GM23338 (cell line): ENCODE measurements around the gene ERCC1. TPM values are rescaled to one million over a fixed set of nuclear protein-coding genes. Genes with fewer than 3 reads are reported as not detected.

Experiments
- ATAC-seq: fragments of 200-7000 bp; cut with Tn5 transposase; 3 replicates; pipeline ENCODE4 v1.9.1; 2020
- DNase-seq: peaks from one replicate; pipeline ENCODE4 v3.0.0-alpha.2; 2015; ENCODE audit warnings: low spot score
- H2AFZ ChIP-seq: fragments of 200-600 bp; sonication (generic); 2 replicates; pipeline ENCODE4 v1.8.0; 2016; ENCODE audit warnings: antibody characterized with exemption, mild to moderate bottlenecking, moderate library complexity
- H3F3A ChIP-seq: fragments of 200-600 bp; sonication (generic); replicated peaks from 2 replicates; pipeline ENCODE4 v1.8.0; 2017; ENCODE audit warnings: antibody characterized with exemption, mixed run types, low read depth
- H3K27ac ChIP-seq: fragments of 200-600 bp; sonication (generic); 2 replicates; pipeline ENCODE4 v1.6.1; 2016; ENCODE audit warnings: low read depth
- H3K27me3 ChIP-seq: fragments of 200-600 bp; sonication (generic); 2 replicates; pipeline ENCODE4 v1.8.0; 2016; ENCODE audit warnings: mild to moderate bottlenecking, mixed run types, moderate library complexity; ENCODE audit not compliant: insufficient read depth
- H3K36me3 ChIP-seq: fragments of 200-600 bp; sonication (generic); 2 replicates; pipeline ENCODE4 v1.8.0; 2016; ENCODE audit warnings: mild to moderate bottlenecking; ENCODE audit not compliant: insufficient read depth
- H3K4me1 ChIP-seq: fragments of 200-600 bp; sonication (generic); 2 replicates; pipeline ENCODE4 v1.8.0; 2016; ENCODE audit warnings: mild to moderate bottlenecking, moderate library complexity; ENCODE audit not compliant: insufficient read depth
- H3K4me2 ChIP-seq: fragments of 200-600 bp; sonication (generic); 2 replicates; pipeline ENCODE4 v1.7.1; 2017; ENCODE audit warnings: mixed run types
- H3K4me3 ChIP-seq: fragments of 200-600 bp; sonication (generic); 2 replicates; pipeline ENCODE4 v1.6.1; 2016; ENCODE audit warnings: mixed run types
- H3K79me2 ChIP-seq: fragments of 200-600 bp; sonication (generic); replicated peaks from 2 replicates; pipeline ENCODE4 v1.8.0; 2017; ENCODE audit warnings: mild to moderate bottlenecking; ENCODE audit not compliant: insufficient read depth
- H3K9me2 ChIP-seq: fragments of 200-600 bp; sonication (generic); 2 replicates; pipeline ENCODE4 v1.8.0; 2017; ENCODE audit not compliant: insufficient read depth
- H4K20me1 ChIP-seq: fragments of 200-600 bp; sonication (generic); replicated peaks from 2 replicates; pipeline ENCODE4 v1.8.0; 2017; ENCODE audit warnings: mild to moderate bottlenecking; ENCODE audit not compliant: insufficient read depth
- H3K27ac Mint-ChIP-seq: 2 replicates; pipeline ENCODE4 v1.8.0; 2020; ENCODE audit warnings: inconsistent platforms, mild to moderate bottlenecking, moderate library complexity, mixed read lengths
- H3K27me3 Mint-ChIP-seq: 3 replicates; pipeline ENCODE4 v1.8.0; 2022; ENCODE audit warnings: low read depth, mild to moderate bottlenecking, moderate library complexity, mixed read lengths, inconsistent platforms; ENCODE audit not compliant: insufficient read depth, poor library complexity
- H3K36me3 Mint-ChIP-seq: 3 replicates; pipeline ENCODE4 v1.8.0; 2021; ENCODE audit warnings: low read depth, mild to moderate bottlenecking, inconsistent platforms, moderate library complexity, mixed read lengths
- H3K4me1 Mint-ChIP-seq: 3 replicates; pipeline ENCODE4 v1.8.0; 2020; ENCODE audit warnings: mild to moderate bottlenecking, inconsistent platforms, mixed read lengths
- H3K4me3 Mint-ChIP-seq: 3 replicates; pipeline ENCODE4 v1.8.0; 2021; ENCODE audit warnings: moderate library complexity, mild to moderate bottlenecking, inconsistent platforms, mixed read lengths
- H3K9me3 Mint-ChIP-seq: 3 replicates; pipeline ENCODE4 v1.8.0; 2020; ENCODE audit warnings: moderate library complexity, mild to moderate bottlenecking, inconsistent platforms, mixed read lengths
- CREB1 ChIP-seq: fragments of 250-450 bp; sonication (Bioruptor Pico); IDR thresholded peaks from 2 replicates; pipeline ENCODE4 v1.5.0; 2020; ENCODE audit warnings: low read depth, mild to moderate bottlenecking, moderate library complexity
- CTCF ChIP-seq, 2 experiments: fragments of 200-600 bp in 1 of 2; sonication (generic) in 1 of 2; conservative IDR thresholded peaks; 2 replicates each; pipeline versions ENCODE4 v1.5.1 to v1.6.1; 2016 to 2017; ENCODE audit warnings: antibody characterized with exemption in 2 of 2, low read depth in 2 of 2, mild to moderate bottlenecking in 2 of 2, moderate library complexity in 1 of 2
- EZH2 ChIP-seq: fragments of 200-600 bp; sonication (generic); IDR thresholded peaks from one replicate; pipeline ENCODE4 v1.8.0; 2017; ENCODE audit warnings: antibody characterized with exemption, mild to moderate bottlenecking, low read depth; ENCODE audit not compliant: unreplicated experiment
- EZH2phosphoT487 ChIP-seq: fragments of 200-600 bp; sonication (generic); IDR thresholded peaks from one replicate; pipeline ENCODE4 v1.8.1; 2018; ENCODE audit warnings: antibody characterized with exemption; ENCODE audit not compliant: unreplicated experiment
- JUNB ChIP-seq: IDR thresholded peaks from one replicate; pipeline ENCODE4 v1.6.1; 2016; ENCODE audit warnings: antibody characterized with exemption; ENCODE audit not compliant: unreplicated experiment
- POLR2AphosphoS5 ChIP-seq: IDR thresholded peaks from 2 replicates; pipeline ENCODE4 v1.6.1; 2016; ENCODE audit warnings: antibody characterized with exemption, low read depth
- ZNF331 ChIP-seq: fragments of 250-450 bp; sonication (Bioruptor Pico); IDR thresholded peaks from 2 replicates; pipeline ENCODE4 v1.5.0; 2020; ENCODE audit warnings: low read depth, mild to moderate bottlenecking, moderate library complexity
- polyA plus RNA-seq: library from polyadenylated mRNA; unstranded; fragments of >200 nt; fragmentation: Nextera tagmentation; extraction: Ambion mirVana; gene quantifications from 2 replicates; pipeline ENCODE4 v1.2.1, GENCODE V29; 2016
- total RNA-seq: library from RNA; depleted of rRNA; stranded (reverse); fragments of >200 nt; shearing (Covaris generic); gene quantifications from 2 replicates; pipeline ENCODE4 v1.2.3, GENCODE V29; 2014

ERCC1 gene
- total and polyA plus RNA-seq, 2 experiments from 2014 or later = 39.0 to 52.3 TPM

GRCh38 chr19:45469945-45470761, 46.4 kb upstream of the ERCC1 start:
- H3K4me3 Mint-ChIP-seq = peak overlapping the region; percentile 87
- Histone ChIP-seq H3K4me2 (peak overlapping the region; percentile 96), H3K27ac (no peak overlapping the region), H2AFZ (peak overlapping the region; percentile 38; the same call in 1 of the 2 replicates), H3K79me2 (no peaks in the 10 kb centered on the region), H3F3A (peaks cover 17% of the 10 kb centered on the region), H3K4me3 (peak overlapping the region; percentile 95), H3K9me2 (no peaks in the 10 kb centered on the region), H4K20me1 (no peaks in the 10 kb centered on the region), H3K27me3 (peaks cover 62% of the 10 kb centered on the region), H3K4me1 (peaks cover 25% of the 10 kb centered on the region; the same call in 1 of the 2 replicates), H3K36me3 (no peaks in the 10 kb centered on the region)
- H3K9me3 Mint-ChIP-seq = no peaks in the 10 kb centered on the region
- peak overlapping the region; percentile 98 for H3K27ac Mint-ChIP-seq
- peaks cover 45% of the 10 kb centered on the region for H3K27me3 Mint-ChIP-seq
- peaks cover 34% of the 10 kb centered on the region for H3K4me1 Mint-ChIP-seq
- TF ChIP-seq ZNF331 (CRISPR knock-in tag) = no peak
- no peak for TF ChIP-seq POLR2AphosphoS5
- no peak for TF ChIP-seq JUNB
- no peak for TF ChIP-seq EZH2phosphoT487
- no peak for TF ChIP-seq CTCF (conservative IDR thresholded peaks at IDR 0.05; ENCODE audit: low read depth in 2 of 2)
- TF ChIP-seq EZH2 = no peak
- ATAC-seq = no peak
- no peak for DNase-seq
- no peaks in the 10 kb centered on the region; the same call in 2 of the 3 replicates for H3K36me3 Mint-ChIP-seq

GRCh38 chr19:45469132-45469944, 45.6 kb upstream of the ERCC1 start:
- H3K4me3 ChIP-seq = peak overlapping the region; percentile 95
- H3F3A ChIP-seq = peaks cover 17% of the 10 kb centered on the region
- no peaks in the 10 kb centered on the region for H3K36me3 ChIP-seq
- peaks cover 50% of the 10 kb centered on the region for H3K27me3 Mint-ChIP-seq
- H4K20me1 ChIP-seq = no peaks in the 10 kb centered on the region
- no peaks in the 10 kb centered on the region; the same call in 2 of the 3 replicates for H3K36me3 Mint-ChIP-seq
- TF ChIP-seq CREB1 (CRISPR knock-in tag) (peak; percentile 93), POLR2AphosphoS5 (peak; percentile 77), ZNF331 (CRISPR knock-in tag) (no peak)
- H3K4me2 ChIP-seq = peak overlapping the region; percentile 98
- H3K9me2 ChIP-seq = no peaks in the 10 kb centered on the region
- DNase-seq (peak; percentile 96), ATAC-seq (peak; percentile 67)
- peak overlapping the region; percentile 93 for H2AFZ ChIP-seq
- peak overlapping the region; percentile 98 for H3K27ac Mint-ChIP-seq
- H3K9me3 Mint-ChIP-seq = no peaks in the 10 kb centered on the region
- H3K4me3 Mint-ChIP-seq = peak overlapping the region; percentile 87
- H3K4me1 ChIP-seq = peaks cover 25% of the 10 kb centered on the region; the same call in 1 of the 2 replicates
- H3K27ac ChIP-seq = peak overlapping the region; percentile 97
- peaks cover 58% of the 10 kb centered on the region for H3K27me3 ChIP-seq
- H3K79me2 ChIP-seq = no peaks in the 10 kb centered on the region
- H3K4me1 Mint-ChIP-seq = peaks cover 31% of the 10 kb centered on the region
